Parathyroid adenoma (tissue), 2 donors: Measurements from ENCODE around the gene HBM.
A peak's percentile ranks its signal among the peaks of the same experiment; 100 is the strongest.

Experiments
- H2AFZ ChIP-seq: fragments of 300-600 bp; sonication (generic); one replicate; pipeline ENCODE4 v1.7.0; 2017; ENCODE audit warnings: antibody characterized with exemption, mild to moderate bottlenecking
- H3K27ac ChIP-seq: fragments of 300-600 bp; sonication (generic); one replicate; pipeline ENCODE4 v1.7.0; 2017
- H3K27me3 ChIP-seq: fragments of 300-600 bp; sonication (generic); one replicate; pipeline ENCODE4 v1.7.0; 2017; ENCODE audit warnings: low read length; ENCODE audit not compliant: control insufficient read depth, insufficient read depth
- H3K36me3 ChIP-seq: fragments of 300-600 bp; sonication (generic); one replicate; pipeline ENCODE4 v1.7.0; 2017; ENCODE audit warnings: low read length; ENCODE audit not compliant: control insufficient read depth, insufficient read depth
- H3K4me1 ChIP-seq: fragments of 300-600 bp; sonication (generic); one replicate; pipeline ENCODE4 v1.7.0; 2017; ENCODE audit warnings: control low read depth
- H3K4me2 ChIP-seq: fragments of 300-600 bp; sonication (generic); one replicate; pipeline ENCODE4 v1.7.0; 2017; ENCODE audit warnings: low read length
- H3K4me3 ChIP-seq: fragments of 300-600 bp; sonication (generic); one replicate; pipeline ENCODE4 v1.7.0; 2017; ENCODE audit warnings: low read depth, low read length
- H3K79me2 ChIP-seq: fragments of 300-600 bp; sonication (generic); one replicate; pipeline ENCODE4 v1.7.0; 2017; ENCODE audit warnings: control low read depth
- H3K9ac ChIP-seq: fragments of 300-600 bp; sonication (generic); one replicate; pipeline ENCODE4 v1.7.0; 2017; ENCODE audit warnings: mild to moderate bottlenecking
- H3K9me3 ChIP-seq: fragments of 300-600 bp; sonication (generic); one replicate; pipeline ENCODE4 v1.7.0; 2017; ENCODE audit warnings: low read length; ENCODE audit not compliant: control insufficient read depth
- TF ChIP-seq, protein P1 (sequence below): fragments of 300-600 bp; sonication (generic); IDR thresholded peaks from one replicate; pipeline ENCODE4 v1.7.0; 2017; ENCODE audit warnings: antibody characterized with exemption, mild to moderate bottlenecking
- donor health status: primary hyperparathyroidism.

HBM gene

DNA sequence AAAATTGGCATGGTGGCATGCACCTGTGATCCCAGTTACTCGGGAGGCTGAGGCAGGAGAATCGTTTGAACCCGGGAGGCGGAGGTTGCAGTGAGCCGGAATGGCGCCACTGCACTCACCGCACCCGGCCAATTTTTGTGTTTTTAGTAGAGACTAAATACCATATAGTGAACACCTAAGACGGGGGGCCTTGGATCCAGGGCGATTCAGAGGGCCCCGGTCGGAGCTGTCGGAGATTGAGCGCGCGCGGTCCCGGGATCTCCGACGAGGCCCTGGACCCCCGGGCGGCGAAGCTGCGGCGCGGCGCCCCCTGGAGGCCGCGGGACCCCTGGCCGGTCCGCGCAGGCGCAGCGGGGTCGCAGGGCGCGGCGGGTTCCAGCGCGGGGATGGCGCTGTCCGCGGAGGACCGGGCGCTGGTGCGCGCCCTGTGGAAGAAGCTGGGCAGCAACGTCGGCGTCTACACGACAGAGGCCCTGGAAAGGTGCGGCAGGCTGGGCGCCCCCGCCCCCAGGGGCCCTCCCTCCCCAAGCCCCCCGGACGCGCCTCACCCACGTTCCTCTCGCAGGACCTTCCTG lies 14.4 kb downstream of the HBM start, which contains the start of gene HBQ1:
Gene HBQ1, plus strand, starts transcription at position 359 of the 575 bp plus-strand sequence. Its CDS starts 28 bp downstream, at position 387.
- Histone ChIP-seq H3K36me3 (no peaks in the 10 kb centered on the region), H3K4me2 (peak within 1 kb of the TSS; percentile 55), H3K27ac (no peak within 1 kb of the TSS), H3K4me1 (peaks cover 9% of the 10 kb centered on the region), H3K79me2 (no peaks in the 10 kb centered on the region), H3K27me3 (peaks cover 6% of the 10 kb centered on the region), H3K9ac (no peak within 1 kb of the TSS), H3K9me3 (no peaks in the 10 kb centered on the region), H3K4me3 (peak within 1 kb of the TSS; percentile 27), H2AFZ (peak within 1 kb of the TSS; percentile 51)
- TF ChIP-seq, protein P1, sequence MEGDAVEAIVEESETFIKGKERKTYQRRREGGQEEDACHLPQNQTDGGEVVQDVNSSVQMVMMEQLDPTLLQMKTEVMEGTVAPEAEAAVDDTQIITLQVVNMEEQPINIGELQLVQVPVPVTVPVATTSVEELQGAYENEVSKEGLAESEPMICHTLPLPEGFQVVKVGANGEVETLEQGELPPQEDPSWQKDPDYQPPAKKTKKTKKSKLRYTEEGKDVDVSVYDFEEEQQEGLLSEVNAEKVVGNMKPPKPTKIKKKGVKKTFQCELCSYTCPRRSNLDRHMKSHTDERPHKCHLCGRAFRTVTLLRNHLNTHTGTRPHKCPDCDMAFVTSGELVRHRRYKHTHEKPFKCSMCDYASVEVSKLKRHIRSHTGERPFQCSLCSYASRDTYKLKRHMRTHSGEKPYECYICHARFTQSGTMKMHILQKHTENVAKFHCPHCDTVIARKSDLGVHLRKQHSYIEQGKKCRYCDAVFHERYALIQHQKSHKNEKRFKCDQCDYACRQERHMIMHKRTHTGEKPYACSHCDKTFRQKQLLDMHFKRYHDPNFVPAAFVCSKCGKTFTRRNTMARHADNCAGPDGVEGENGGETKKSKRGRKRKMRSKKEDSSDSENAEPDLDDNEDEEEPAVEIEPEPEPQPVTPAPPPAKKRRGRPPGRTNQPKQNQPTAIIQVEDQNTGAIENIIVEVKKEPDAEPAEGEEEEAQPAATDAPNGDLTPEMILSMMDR: no peak

DNA sequence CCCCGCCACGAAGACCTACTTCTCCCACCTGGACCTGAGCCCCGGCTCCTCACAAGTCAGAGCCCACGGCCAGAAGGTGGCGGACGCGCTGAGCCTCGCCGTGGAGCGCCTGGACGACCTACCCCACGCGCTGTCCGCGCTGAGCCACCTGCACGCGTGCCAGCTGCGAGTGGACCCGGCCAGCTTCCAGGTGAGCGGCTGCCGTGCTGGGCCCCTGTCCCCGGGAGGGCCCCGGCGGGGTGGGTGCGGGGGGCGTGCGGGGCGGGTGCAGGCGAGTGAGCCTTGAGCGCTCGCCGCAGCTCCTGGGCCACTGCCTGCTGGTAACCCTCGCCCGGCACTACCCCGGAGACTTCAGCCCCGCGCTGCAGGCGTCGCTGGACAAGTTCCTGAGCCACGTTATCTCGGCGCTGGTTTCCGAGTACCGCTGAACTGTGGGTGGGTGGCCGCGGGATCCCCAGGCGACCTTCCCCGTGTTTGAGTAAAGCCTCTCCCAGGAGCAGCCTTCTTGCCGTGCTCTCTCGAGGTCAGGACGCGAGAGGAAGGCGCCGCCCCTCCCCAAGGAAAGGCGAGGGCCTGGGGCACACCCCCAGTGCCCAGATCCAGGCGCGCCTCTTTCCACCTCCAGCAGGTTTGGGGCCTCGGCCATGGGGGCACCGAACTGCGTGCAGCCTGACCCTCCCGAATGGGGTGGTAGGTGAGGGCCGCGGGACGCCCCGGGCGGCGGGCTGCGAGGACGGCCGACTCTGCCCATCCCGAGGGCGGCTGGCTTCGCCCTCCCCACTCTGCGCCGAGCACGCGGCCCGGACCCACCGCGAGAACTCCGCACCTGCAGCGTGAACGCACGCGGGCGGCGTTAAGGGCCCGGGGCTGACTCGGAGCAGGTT lies 15.1 kb downstream of the HBM start:
- Histone ChIP-seq H3K9me3 (no peaks in the 10 kb centered on the region), H3K4me1 (peaks cover 9% of the 10 kb centered on the region), H3K27me3 (peaks cover 6% of the 10 kb centered on the region), H3K36me3 (no peaks in the 10 kb centered on the region), H3K27ac (no peak overlapping the region), H3K79me2 (no peaks in the 10 kb centered on the region), H3K4me2 (peak overlapping the region; percentile 55), H3K4me3 (peak overlapping the region; percentile 27), H2AFZ (peak overlapping the region; percentile 51), H3K9ac (no peak overlapping the region)
- TF ChIP-seq, protein P1: no peak

DNA sequence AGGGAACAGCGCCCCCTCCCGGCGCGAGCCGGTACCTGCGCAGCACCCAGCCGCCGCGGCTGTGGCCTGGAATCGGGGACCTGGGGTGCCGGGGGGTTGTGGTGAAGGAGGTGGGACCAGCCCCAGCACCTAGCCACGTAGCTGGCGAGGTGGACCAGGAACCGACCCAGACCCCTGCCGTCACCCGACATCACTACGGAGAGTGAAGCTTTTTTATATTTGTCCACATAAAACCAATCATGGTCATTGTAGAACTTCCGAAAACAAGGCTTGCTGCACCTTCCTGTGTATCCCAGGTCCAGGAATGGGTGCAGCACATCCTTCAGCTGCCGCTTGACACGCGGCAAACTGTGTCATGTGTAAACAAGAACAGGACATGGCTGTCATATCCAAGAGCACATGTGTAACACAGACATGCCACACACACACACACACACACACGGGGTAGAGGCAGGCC lies 15.8 kb downstream of the HBM start:
- TF ChIP-seq, protein P1: peak; percentile 94
- H3K4me1 ChIP-seq: peaks cover 9% of the 10 kb centered on the region
- H3K4me3 ChIP-seq: no peak overlapping the region
- H3K27me3 ChIP-seq: peaks cover 6% of the 10 kb centered on the region
- H3K79me2 ChIP-seq: no peaks in the 10 kb centered on the region
- H2AFZ ChIP-seq: no peak overlapping the region
- no peaks in the 10 kb centered on the region for H3K9me3 ChIP-seq
- no peaks in the 10 kb centered on the region for H3K36me3 ChIP-seq
- H3K9ac ChIP-seq: no peak overlapping the region
- H3K4me2 ChIP-seq: no peak overlapping the region
- H3K27ac ChIP-seq: no peak overlapping the region

DNA sequence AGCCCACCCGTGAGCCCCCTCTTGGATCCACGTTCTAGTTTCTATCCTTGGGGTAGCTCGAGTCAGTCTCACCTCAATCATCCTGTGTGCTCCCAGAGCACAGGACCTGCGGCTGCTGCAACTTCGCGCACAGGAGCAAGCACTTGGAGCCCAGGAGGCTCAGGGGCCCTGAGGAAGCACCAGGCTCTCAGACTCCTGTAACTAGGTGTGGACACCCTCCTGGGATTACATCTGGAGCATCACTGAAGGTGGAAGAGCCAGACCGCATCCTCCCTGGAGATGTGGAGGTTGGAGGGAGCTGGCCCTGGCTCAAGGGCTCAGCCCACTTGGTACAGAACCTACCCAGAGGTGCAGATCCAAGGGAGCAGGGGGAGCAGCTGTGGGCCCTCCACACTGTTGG lies 17.2 kb downstream of the HBM start:
- H3K4me2 ChIP-seq: no peak overlapping the region
- no peak overlapping the region for H2AFZ ChIP-seq
- no peaks in the 10 kb centered on the region for H3K79me2 ChIP-seq
- H3K27me3 ChIP-seq: peaks cover 1% of the 10 kb centered on the region
- H3K27ac ChIP-seq: no peak overlapping the region
- H3K9ac ChIP-seq: no peak overlapping the region
- H3K36me3 ChIP-seq: no peaks in the 10 kb centered on the region
- H3K4me1 ChIP-seq: peaks cover 9% of the 10 kb centered on the region
- H3K4me3 ChIP-seq: no peak overlapping the region
- TF ChIP-seq, protein P1: no peak
- no peaks in the 10 kb centered on the region for H3K9me3 ChIP-seq
